ENCODE results near the gene CLECL1. TPM values are rescaled to one million over a fixed set of nuclear protein-coding genes. Genes with fewer than 3 reads are reported as not detected.

CLECL1 gene
- total and polyA plus RNA-seq, 2 donors, result 4.0 to 11.2 TPM

GRCh38 chr12:9760699-9761418 is 28.0 kb upstream of the CLECL1 start, which contains the start of gene CD69:
TSS of gene CD69 (minus strand) at chr12:9760901. CDS start at chr12:9760820, 81 bp downstream.
- DNase-seq (ENCODE audit: low read depth in 6 of 9, low spot score in 9 of 9), result peak in 7 of 9 donors; percentile 68 to 97 (median 88)
- 5% methylated on average over 6 of the region's 6 CpGs for WGBS
- peak within 1 kb of the TSS; percentile 91 to 94 for H3K27ac ChIP-seq (ENCODE audit: low read depth in 1 of 2, low read length in 1 of 2)
- H3K36me3 ChIP-seq (ENCODE audit: control insufficient read depth in 2 of 2, insufficient read depth in 2 of 2, low read length in 1 of 2), result peaks cover 3 to 4% of the 10 kb centered on the region in 2 donors
- peaks cover 6 to 31% of the 10 kb centered on the region in 2 donors for H3K4me1 ChIP-seq (ENCODE audit: control insufficient read depth in 2 of 2, insufficient read depth in 2 of 2, low read length in 2 of 2)
- peak within 1 kb of the TSS; percentile 48 to 60 for H3K4me3 ChIP-seq (ENCODE audit: low read length in 2 of 2)
- H3K9me3 ChIP-seq (ENCODE audit: control insufficient read depth in 2 of 2, insufficient read depth in 1 of 2, low read length in 1 of 2), result no peaks in the 10 kb centered on the region
- H3K27me3 ChIP-seq (ENCODE audit: control insufficient read depth in 2 of 2, insufficient read depth in 1 of 2, low read length in 1 of 2), result no peaks in the 10 kb centered on the region

DNA sequence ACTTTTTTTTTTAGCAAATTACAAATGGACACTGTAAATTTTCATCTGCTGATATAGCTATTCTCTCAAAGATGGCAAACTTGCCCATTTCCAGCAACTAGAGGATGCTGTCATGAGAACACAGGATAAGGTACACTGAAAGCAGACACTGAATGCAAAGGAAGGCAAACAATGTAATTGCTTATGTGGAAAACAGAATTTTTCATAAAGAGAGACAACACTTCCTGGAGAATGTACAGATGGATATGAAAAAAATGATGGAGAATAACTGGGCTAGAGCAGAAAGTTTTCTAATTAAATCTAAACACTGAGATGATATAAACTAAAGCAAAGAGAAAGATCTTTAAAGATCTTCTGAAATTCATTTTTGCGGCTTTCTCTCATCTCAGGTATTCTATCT is 27.2 kb upstream of the CLECL1 start:
- WGBS, result 18% methylated on average over 1 of the region's 1 CpG
- Histone ChIP-seq H3K4me1 (ENCODE audit: control insufficient read depth in 2 of 2, insufficient read depth in 2 of 2, low read length in 2 of 2) (peaks cover 3 to 25% of the 10 kb centered on the region in 2 donors), H3K9me3 (ENCODE audit: control insufficient read depth in 2 of 2, insufficient read depth in 1 of 2, low read length in 1 of 2) (no peaks in the 10 kb centered on the region), H3K4me3 (ENCODE audit: low read length in 2 of 2) (peak overlapping the region; percentile 48 to 60), H3K27ac (ENCODE audit: low read depth in 1 of 2, low read length in 1 of 2) (peak overlapping the region; percentile 90 to 94), H3K36me3 (ENCODE audit: control insufficient read depth in 2 of 2, insufficient read depth in 2 of 2, low read length in 1 of 2) (peaks cover 3 to 11% of the 10 kb centered on the region in 2 donors), H3K27me3 (ENCODE audit: control insufficient read depth in 2 of 2, insufficient read depth in 1 of 2, low read length in 1 of 2) (no peaks in the 10 kb centered on the region)
- DNase-seq (ENCODE audit: low read depth in 6 of 9, low spot score in 9 of 9), result peak in 2 of 9 donors; percentile 35 to 69

DNA sequence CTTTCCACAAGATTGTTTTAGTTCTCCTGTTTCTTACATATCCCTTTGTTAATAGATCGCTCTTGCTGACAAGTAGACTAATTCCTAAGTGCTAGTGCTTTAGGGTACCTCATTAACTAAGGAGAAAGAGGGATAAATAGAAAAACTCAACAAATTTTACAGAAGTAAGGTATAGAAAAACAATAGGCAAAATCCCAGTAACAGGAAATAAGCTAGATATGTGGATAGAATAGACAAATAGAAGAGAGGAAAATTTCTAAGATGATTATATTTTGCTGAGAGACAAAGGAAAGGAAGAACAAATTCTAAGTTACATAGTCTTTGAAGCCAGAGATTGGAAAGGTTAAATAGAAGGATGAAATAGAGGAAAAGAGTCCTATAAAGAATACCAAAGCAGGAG is 26.8 kb upstream of the CLECL1 start:
- Histone ChIP-seq H3K4me3 (ENCODE audit: low read length in 2 of 2) (peak overlapping the region; percentile 48 to 60), H3K4me1 (ENCODE audit: control insufficient read depth in 2 of 2, insufficient read depth in 2 of 2, low read length in 2 of 2) (peaks cover 3 to 25% of the 10 kb centered on the region in 2 donors), H3K27me3 (ENCODE audit: control insufficient read depth in 2 of 2, insufficient read depth in 1 of 2, low read length in 1 of 2) (no peaks in the 10 kb centered on the region), H3K27ac (ENCODE audit: low read depth in 1 of 2, low read length in 1 of 2) (peak overlapping the region; percentile 19 to 94), H3K36me3 (ENCODE audit: control insufficient read depth in 2 of 2, insufficient read depth in 2 of 2, low read length in 1 of 2) (peaks cover 6 to 15% of the 10 kb centered on the region in 2 donors), H3K9me3 (ENCODE audit: control insufficient read depth in 2 of 2, insufficient read depth in 1 of 2, low read length in 1 of 2) (no peaks in the 10 kb centered on the region)
- 10% methylated on average over 1 of the region's 1 CpG for WGBS
- peak in 1 of 9 donors; percentile 47 for DNase-seq (ENCODE audit: low read depth in 6 of 9, low spot score in 9 of 9)

GRCh38 chr12:9758119-9758518 is 25.2 kb upstream of the CLECL1 start:
- H3K4me1 ChIP-seq (ENCODE audit: control insufficient read depth in 2 of 2, insufficient read depth in 2 of 2, low read length in 2 of 2), result peaks cover 0 to 15% of the 10 kb centered on the region in 2 donors
- peaks cover 9 to 27% of the 10 kb centered on the region in 2 donors for H3K36me3 ChIP-seq (ENCODE audit: control insufficient read depth in 2 of 2, insufficient read depth in 2 of 2, low read length in 1 of 2)
- DNase-seq (ENCODE audit: low read depth in 6 of 9, low spot score in 9 of 9), result peak in 2 of 9 donors; percentile 24 to 70
- 15% methylated on average over 3 of the region's 3 CpGs for WGBS
- H3K4me3 ChIP-seq (ENCODE audit: low read length in 2 of 2), result peak overlapping the region; percentile 48 to 60
- H3K9me3 ChIP-seq (ENCODE audit: control insufficient read depth in 2 of 2, insufficient read depth in 1 of 2, low read length in 1 of 2), result no peaks in the 10 kb centered on the region
- H3K27me3 ChIP-seq (ENCODE audit: control insufficient read depth in 2 of 2, insufficient read depth in 1 of 2, low read length in 1 of 2), result no peaks in the 10 kb centered on the region
- H3K27ac ChIP-seq (ENCODE audit: low read depth in 1 of 2, low read length in 1 of 2), result peak overlapping the region; percentile 46 to 89

DNA sequence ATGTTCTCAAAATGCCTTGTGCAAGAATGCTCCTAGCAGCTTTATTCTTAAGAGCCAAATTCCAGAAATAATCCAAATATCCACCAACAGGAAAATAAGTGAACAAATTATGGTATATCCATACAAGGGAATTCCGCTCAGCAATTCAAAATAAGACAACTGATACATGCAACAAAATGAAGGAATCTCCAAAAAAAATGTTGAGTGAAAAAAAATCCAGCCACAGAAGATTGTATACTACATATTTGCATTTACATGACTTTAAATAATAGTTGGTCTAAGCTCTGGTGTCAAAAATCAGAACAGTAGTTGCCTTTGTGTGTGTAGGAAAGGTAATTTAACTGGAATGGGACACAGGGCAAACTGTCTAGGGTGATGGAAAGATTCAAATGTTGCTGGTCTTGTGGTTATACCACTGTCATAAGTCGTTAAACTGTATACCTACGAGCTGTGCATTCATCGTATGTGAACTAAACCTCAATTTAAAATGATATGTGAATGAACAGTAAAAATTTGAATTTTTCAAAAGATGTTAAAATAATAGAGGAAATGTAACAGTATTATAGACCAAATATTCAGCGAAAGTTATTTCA is 24.6 kb upstream of the CLECL1 start:
- Histone ChIP-seq H3K36me3 (ENCODE audit: control insufficient read depth in 2 of 2, insufficient read depth in 2 of 2, low read length in 1 of 2) (peaks cover 9 to 33% of the 10 kb centered on the region in 2 donors), H3K27me3 (ENCODE audit: control insufficient read depth in 2 of 2, insufficient read depth in 1 of 2, low read length in 1 of 2) (no peaks in the 10 kb centered on the region), H3K4me3 (ENCODE audit: low read length in 2 of 2) (peak overlapping the region; percentile 48 to 60), H3K4me1 (ENCODE audit: control insufficient read depth in 2 of 2, insufficient read depth in 2 of 2, low read length in 2 of 2) (peaks cover 0 to 15% of the 10 kb centered on the region in 2 donors), H3K27ac (ENCODE audit: low read depth in 1 of 2, low read length in 1 of 2) (peak overlapping the region; percentile 78 to 89), H3K9me3 (ENCODE audit: control insufficient read depth in 2 of 2, insufficient read depth in 1 of 2, low read length in 1 of 2) (no peaks in the 10 kb centered on the region)
- 16% methylated on average over 5 of the region's 5 CpGs for WGBS
- peak in 2 of 9 donors; percentile 28 to 68 for DNase-seq (ENCODE audit: low read depth in 6 of 9, low spot score in 9 of 9)

GRCh38 chr12:9756706-9757105 is 23.8 kb upstream of the CLECL1 start:
- no peaks in the 10 kb centered on the region for H3K27me3 ChIP-seq (ENCODE audit: control insufficient read depth in 2 of 2, insufficient read depth in 1 of 2, low read length in 1 of 2)
- DNase-seq (ENCODE audit: low read depth in 6 of 9, low spot score in 9 of 9), result no peak
- 83% methylated on average over 5 of the region's 5 CpGs for WGBS
- peak overlapping the region in 1 of 2 donors; percentile 60 for H3K4me3 ChIP-seq (ENCODE audit: low read length in 2 of 2)
- H3K9me3 ChIP-seq (ENCODE audit: control insufficient read depth in 2 of 2, insufficient read depth in 1 of 2, low read length in 1 of 2), result no peaks in the 10 kb centered on the region
- H3K27ac ChIP-seq (ENCODE audit: low read depth in 1 of 2, low read length in 1 of 2), result peak overlapping the region in 1 of 2 donors; percentile 59
- H3K36me3 ChIP-seq (ENCODE audit: control insufficient read depth in 2 of 2, insufficient read depth in 2 of 2, low read length in 1 of 2), result peaks cover 9 to 34% of the 10 kb centered on the region in 2 donors
- peaks cover 2 to 8% of the 10 kb centered on the region in 2 donors for H3K4me1 ChIP-seq (ENCODE audit: control insufficient read depth in 2 of 2, insufficient read depth in 2 of 2, low read length in 2 of 2)

- H3K4me1 ChIP-seq (ENCODE audit: control insufficient read depth in 2 of 2, insufficient read depth in 2 of 2, low read length in 2 of 2), result peaks cover 3 to 6% of the 10 kb centered on the region in 2 donors
These were observed 23.3 kb upstream of the CLECL1 start for GRCh38 chr12:9756170-9756569.

GRCh38 chr12:9755567-9755966 is 22.7 kb upstream of the CLECL1 start:
- Histone ChIP-seq H3K27ac (ENCODE audit: low read depth in 1 of 2, low read length in 1 of 2) (no peak overlapping the region), H3K4me3 (ENCODE audit: low read length in 2 of 2) (peak overlapping the region in 1 of 2 donors; percentile 5), H3K9me3 (ENCODE audit: control insufficient read depth in 2 of 2, insufficient read depth in 1 of 2, low read length in 1 of 2) (no peaks in the 10 kb centered on the region), H3K36me3 (ENCODE audit: control insufficient read depth in 2 of 2, insufficient read depth in 2 of 2, low read length in 1 of 2) (peaks cover 9 to 34% of the 10 kb centered on the region in 2 donors), H3K4me1 (ENCODE audit: control insufficient read depth in 2 of 2, insufficient read depth in 2 of 2, low read length in 2 of 2) (peaks cover 4% of the 10 kb centered on the region in 2 donors), H3K27me3 (ENCODE audit: control insufficient read depth in 2 of 2, insufficient read depth in 1 of 2, low read length in 1 of 2) (no peaks in the 10 kb centered on the region)
- 78% methylated on average over 2 of the region's 2 CpGs for WGBS
- no peak for DNase-seq (ENCODE audit: low read depth in 6 of 9, low spot score in 9 of 9)

More at GRCh38 chr12:9756170-9756569, 23.3 kb upstream of the CLECL1 start:
- Histone ChIP-seq H3K36me3 (ENCODE audit: control insufficient read depth in 2 of 2, insufficient read depth in 2 of 2, low read length in 1 of 2) (peaks cover 9 to 34% of the 10 kb centered on the region in 2 donors), H3K27me3 (ENCODE audit: control insufficient read depth in 2 of 2, insufficient read depth in 1 of 2, low read length in 1 of 2) (no peaks in the 10 kb centered on the region), H3K9me3 (ENCODE audit: control insufficient read depth in 2 of 2, insufficient read depth in 1 of 2, low read length in 1 of 2) (no peaks in the 10 kb centered on the region), H3K4me3 (ENCODE audit: low read length in 2 of 2) (peak overlapping the region; percentile 5 to 42), H3K27ac (ENCODE audit: low read depth in 1 of 2, low read length in 1 of 2) (peak overlapping the region in 1 of 2 donors; percentile 70)
- WGBS, result 88% methylated on average over 2 of the region's 2 CpGs
- no peak for DNase-seq (ENCODE audit: low read depth in 6 of 9, low spot score in 9 of 9)

DNA sequence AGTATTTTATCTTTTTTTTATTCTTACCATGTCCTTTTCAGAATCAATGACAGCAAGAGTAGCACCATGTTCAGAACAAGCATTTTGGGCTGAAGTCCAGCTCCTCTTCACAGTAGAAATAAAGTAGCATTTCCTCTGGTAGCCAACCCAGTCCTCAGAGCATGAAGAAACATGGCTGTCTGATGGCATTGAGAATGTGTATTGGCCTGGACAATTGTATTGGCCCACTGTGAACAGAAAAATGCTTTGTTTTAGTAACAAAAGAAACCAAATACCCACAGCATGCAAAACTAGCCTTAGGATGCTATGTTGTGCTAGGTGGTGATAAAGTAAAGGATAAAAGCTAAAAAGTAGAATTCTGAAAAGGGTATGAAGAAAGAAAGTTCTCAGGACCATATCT is 22.1 kb upstream of the CLECL1 start:
- no peak for DNase-seq (ENCODE audit: low read depth in 6 of 9, low spot score in 9 of 9)
- Histone ChIP-seq H3K4me3 (ENCODE audit: low read length in 2 of 2) (peak overlapping the region in 1 of 2 donors; percentile 5), H3K36me3 (ENCODE audit: control insufficient read depth in 2 of 2, insufficient read depth in 2 of 2, low read length in 1 of 2) (peaks cover 9 to 34% of the 10 kb centered on the region in 2 donors), H3K27me3 (ENCODE audit: control insufficient read depth in 2 of 2, insufficient read depth in 1 of 2, low read length in 1 of 2) (no peaks in the 10 kb centered on the region), H3K27ac (ENCODE audit: low read depth in 1 of 2, low read length in 1 of 2) (no peak overlapping the region), H3K9me3 (ENCODE audit: control insufficient read depth in 2 of 2, insufficient read depth in 1 of 2, low read length in 1 of 2) (no peaks in the 10 kb centered on the region), H3K4me1 (ENCODE audit: control insufficient read depth in 2 of 2, insufficient read depth in 2 of 2, low read length in 2 of 2) (peaks cover 5% of the 10 kb centered on the region in 2 donors)

Measured in thymus (tissue), 11 donors.